Fibroblast of the aortic adventitia (primary cell): ENCODE results near the gene OASL. TPM values are rescaled to one million over a fixed set of nuclear protein-coding genes. Genes with fewer than 3 reads are reported as not detected.

Experiments
- DNase-seq: peaks from one replicate; pipeline ENCODE4 v3.0.0-alpha.2; 2010; ENCODE audit warnings: low read depth
- H3K4me3 ChIP-seq: 2 replicates; pipeline ENCODE4 v1.5.1; 2011; ENCODE audit warnings: low read depth, mild to moderate bottlenecking, control low read depth, low read length, moderate library complexity
- CTCF ChIP-seq: IDR thresholded peaks from 2 replicates; pipeline ENCODE4 v1.5.1; 2011; ENCODE audit warnings: mild to moderate bottlenecking, low read length, control low read depth, inconsistent platforms; ENCODE audit not compliant: insufficient read depth
- total RNA-seq: library from RNA; depleted of rRNA; stranded (reverse); fragments of >200 nt; gene quantifications from 2 replicates; pipeline ENCODE4 v1.2.3, GENCODE V29; 2012; ENCODE audit warnings: low replicate concordance

OASL gene
- total RNA-seq, result 0.33 TPM in 1 of 2 replicates, not detected in the other

GRCh38 chr12:121038861-121039668 lies at the start of gene OASL:
Gene OASL (minus strand): TSS chr12:121039246. CDS start chr12:121038971, 275 bp downstream.
- peak within 1 kb of the TSS; percentile 45 for H3K4me3 ChIP-seq
- DNase-seq, result peak; percentile 43
- no peak for TF ChIP-seq CTCF

- DNase-seq, result no peak
- TF ChIP-seq CTCF, result no peak
- no peak overlapping the region for H3K4me3 ChIP-seq
Observed at GRCh38 chr12:121088195-121088585, 49.1 kb upstream of the OASL start.

- peak; percentile 2 for DNase-seq
- TF ChIP-seq CTCF, result no peak
- no peak overlapping the region for H3K4me3 ChIP-seq
Observed at GRCh38 chr12:121087467-121088194, 48.6 kb upstream of the OASL start.

- TF ChIP-seq CTCF, result no peak
- DNase-seq, result no peak
- H3K4me3 ChIP-seq, result no peak overlapping the region
Observed at GRCh38 chr12:121086781-121087295, 47.8 kb upstream of the OASL start.

GRCh38 chr12:121085506-121086353 lies 46.7 kb upstream of the OASL start:
- no peak overlapping the region for H3K4me3 ChIP-seq
- TF ChIP-seq CTCF, result no peak
- no peak for DNase-seq

GRCh38 chr12:121085069-121085468 lies 46.0 kb upstream of the OASL start:
- no peak for DNase-seq
- no peak for TF ChIP-seq CTCF
- no peak overlapping the region for H3K4me3 ChIP-seq
